ENCODE data around the gene RPS23. TPM values are rescaled to one million over a fixed set of nuclear protein-coding genes. Genes with fewer than 3 reads are reported as not detected.

The RPS23 gene
- total and polyA plus RNA-seq, 2 experiments from 2014 or later, result 2,261 to 3,526 TPM

- no peaks in the 10 kb centered on the region for H3K27me3 ChIP-seq (ENCODE audit: insufficient read depth)
- no peak overlapping the region for H3K4me3 ChIP-seq
- H3K27ac ChIP-seq (ENCODE audit: low read depth), result no peak overlapping the region
- DNase-seq (ENCODE audit: low spot score) (peak; percentile 90), ATAC-seq (peak; percentile 92)
- H3K9me3 Mint-ChIP-seq, result peaks cover 10% of the 10 kb centered on the region
- no peaks in the 10 kb centered on the region for H3K79me2 ChIP-seq (replicated peaks; ENCODE audit: insufficient read depth)
- no peak overlapping the region for H3K4me3 Mint-ChIP-seq
- H3K36me3 Mint-ChIP-seq (ENCODE audit: low read depth), result peaks cover 13% of the 10 kb centered on the region
- H3K36me3 ChIP-seq (ENCODE audit: insufficient read depth), result no peaks in the 10 kb centered on the region; the same call in 1 of the 2 replicates
- H3K4me2 ChIP-seq, result no peak overlapping the region
- peaks cover 13% of the 10 kb centered on the region for H3K4me1 ChIP-seq (ENCODE audit: insufficient read depth)
- no peak overlapping the region for H2AFZ ChIP-seq
- peaks cover 13% of the 10 kb centered on the region for H3K4me1 Mint-ChIP-seq
- no peaks in the 10 kb centered on the region for H3K9me2 ChIP-seq (ENCODE audit: insufficient read depth)
- peaks cover 5% of the 10 kb centered on the region for H3K27me3 Mint-ChIP-seq (ENCODE audit: insufficient read depth, low read depth, poor library complexity)
- no peaks in the 10 kb centered on the region for H3F3A ChIP-seq (replicated peaks; ENCODE audit: low read depth)
- H4K20me1 ChIP-seq (replicated peaks; ENCODE audit: insufficient read depth), result no peaks in the 10 kb centered on the region
- TF ChIP-seq ZNF331 (CRISPR knock-in tag; IDR thresholded peaks at IDR 0.05; ENCODE audit: low read depth) (no peak), EZH2phosphoT487 (IDR thresholded peaks at IDR 0.05; ENCODE audit: unreplicated experiment) (no peak), STAT1 (IDR thresholded peaks at IDR 0.05; ENCODE audit: unreplicated experiment) (no peak), CREB1 (CRISPR knock-in tag; IDR thresholded peaks at IDR 0.05; ENCODE audit: low read depth) (peak; percentile 61), EZH2 (IDR thresholded peaks at IDR 0.05; ENCODE audit: low read depth, unreplicated experiment) (no peak)
- TF ChIP-seq, protein P1, sequence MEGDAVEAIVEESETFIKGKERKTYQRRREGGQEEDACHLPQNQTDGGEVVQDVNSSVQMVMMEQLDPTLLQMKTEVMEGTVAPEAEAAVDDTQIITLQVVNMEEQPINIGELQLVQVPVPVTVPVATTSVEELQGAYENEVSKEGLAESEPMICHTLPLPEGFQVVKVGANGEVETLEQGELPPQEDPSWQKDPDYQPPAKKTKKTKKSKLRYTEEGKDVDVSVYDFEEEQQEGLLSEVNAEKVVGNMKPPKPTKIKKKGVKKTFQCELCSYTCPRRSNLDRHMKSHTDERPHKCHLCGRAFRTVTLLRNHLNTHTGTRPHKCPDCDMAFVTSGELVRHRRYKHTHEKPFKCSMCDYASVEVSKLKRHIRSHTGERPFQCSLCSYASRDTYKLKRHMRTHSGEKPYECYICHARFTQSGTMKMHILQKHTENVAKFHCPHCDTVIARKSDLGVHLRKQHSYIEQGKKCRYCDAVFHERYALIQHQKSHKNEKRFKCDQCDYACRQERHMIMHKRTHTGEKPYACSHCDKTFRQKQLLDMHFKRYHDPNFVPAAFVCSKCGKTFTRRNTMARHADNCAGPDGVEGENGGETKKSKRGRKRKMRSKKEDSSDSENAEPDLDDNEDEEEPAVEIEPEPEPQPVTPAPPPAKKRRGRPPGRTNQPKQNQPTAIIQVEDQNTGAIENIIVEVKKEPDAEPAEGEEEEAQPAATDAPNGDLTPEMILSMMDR (conservative IDR thresholded peaks at IDR 0.05; ENCODE audit: low read depth in 2 of 2), result peak; percentile 96 to 98
- no peak overlapping the region for H3K27ac Mint-ChIP-seq
Measured at GRCh38 chr5:82312373-82312856, 34.3 kb upstream of the RPS23 start.

GRCh38 chr5:82309091-82309531 is 31.0 kb upstream of the RPS23 start:
- Mint-ChIP-seq H3K9me3 (peaks cover 10% of the 10 kb centered on the region), H3K4me1 (peaks cover 20% of the 10 kb centered on the region), H3K27ac (no peak overlapping the region), H3K36me3 (ENCODE audit: low read depth) (peaks cover 15% of the 10 kb centered on the region), H3K27me3 (ENCODE audit: insufficient read depth, low read depth, poor library complexity) (peaks cover 3% of the 10 kb centered on the region), H3K4me3 (no peak overlapping the region)
- Histone ChIP-seq H3K4me1 (ENCODE audit: insufficient read depth) (peaks cover 13% of the 10 kb centered on the region), H3K4me2 (no peak overlapping the region), H3K27me3 (ENCODE audit: insufficient read depth) (no peaks in the 10 kb centered on the region), H3K9me2 (ENCODE audit: insufficient read depth) (no peaks in the 10 kb centered on the region), H3K4me3 (no peak overlapping the region), H2AFZ (no peak overlapping the region), H3F3A (replicated peaks; ENCODE audit: low read depth) (no peaks in the 10 kb centered on the region), H3K27ac (ENCODE audit: low read depth) (no peak overlapping the region), H3K79me2 (replicated peaks; ENCODE audit: insufficient read depth) (no peaks in the 10 kb centered on the region), H3K36me3 (ENCODE audit: insufficient read depth) (no peaks in the 10 kb centered on the region; the same call in 1 of the 2 replicates), H4K20me1 (replicated peaks; ENCODE audit: insufficient read depth) (no peaks in the 10 kb centered on the region)
- no peak for ATAC-seq
- DNase-seq (ENCODE audit: low spot score), result no peak
- TF ChIP-seq, protein P2, sequence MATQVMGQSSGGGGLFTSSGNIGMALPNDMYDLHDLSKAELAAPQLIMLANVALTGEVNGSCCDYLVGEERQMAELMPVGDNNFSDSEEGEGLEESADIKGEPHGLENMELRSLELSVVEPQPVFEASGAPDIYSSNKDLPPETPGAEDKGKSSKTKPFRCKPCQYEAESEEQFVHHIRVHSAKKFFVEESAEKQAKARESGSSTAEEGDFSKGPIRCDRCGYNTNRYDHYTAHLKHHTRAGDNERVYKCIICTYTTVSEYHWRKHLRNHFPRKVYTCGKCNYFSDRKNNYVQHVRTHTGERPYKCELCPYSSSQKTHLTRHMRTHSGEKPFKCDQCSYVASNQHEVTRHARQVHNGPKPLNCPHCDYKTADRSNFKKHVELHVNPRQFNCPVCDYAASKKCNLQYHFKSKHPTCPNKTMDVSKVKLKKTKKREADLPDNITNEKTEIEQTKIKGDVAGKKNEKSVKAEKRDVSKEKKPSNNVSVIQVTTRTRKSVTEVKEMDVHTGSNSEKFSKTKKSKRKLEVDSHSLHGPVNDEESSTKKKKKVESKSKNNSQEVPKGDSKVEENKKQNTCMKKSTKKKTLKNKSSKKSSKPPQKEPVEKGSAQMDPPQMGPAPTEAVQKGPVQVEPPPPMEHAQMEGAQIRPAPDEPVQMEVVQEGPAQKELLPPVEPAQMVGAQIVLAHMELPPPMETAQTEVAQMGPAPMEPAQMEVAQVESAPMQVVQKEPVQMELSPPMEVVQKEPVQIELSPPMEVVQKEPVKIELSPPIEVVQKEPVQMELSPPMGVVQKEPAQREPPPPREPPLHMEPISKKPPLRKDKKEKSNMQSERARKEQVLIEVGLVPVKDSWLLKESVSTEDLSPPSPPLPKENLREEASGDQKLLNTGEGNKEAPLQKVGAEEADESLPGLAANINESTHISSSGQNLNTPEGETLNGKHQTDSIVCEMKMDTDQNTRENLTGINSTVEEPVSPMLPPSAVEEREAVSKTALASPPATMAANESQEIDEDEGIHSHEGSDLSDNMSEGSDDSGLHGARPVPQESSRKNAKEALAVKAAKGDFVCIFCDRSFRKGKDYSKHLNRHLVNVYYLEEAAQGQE (IDR thresholded peaks at IDR 0.05; ENCODE audit: unreplicated experiment), result no peak
- TF ChIP-seq NANOG (IDR thresholded peaks at IDR 0.05; ENCODE audit: borderline replicate concordance) (no peak), EZH2phosphoT487 (IDR thresholded peaks at IDR 0.05; ENCODE audit: unreplicated experiment) (no peak), ZNF114 (CRISPR knock-in tag; IDR thresholded peaks at IDR 0.05) (no peak), CREB1 (CRISPR knock-in tag; IDR thresholded peaks at IDR 0.05; ENCODE audit: low read depth) (no peak), STAT1 (IDR thresholded peaks at IDR 0.05; ENCODE audit: unreplicated experiment) (no peak), JUNB (IDR thresholded peaks at IDR 0.05; ENCODE audit: unreplicated experiment) (no peak), POLR2AphosphoS5 (IDR thresholded peaks at IDR 0.05; ENCODE audit: low read depth) (no peak), ETS1 (IDR thresholded peaks at IDR 0.05) (no peak), ZNF331 (CRISPR knock-in tag; IDR thresholded peaks at IDR 0.05; ENCODE audit: low read depth) (no peak), EZH2 (IDR thresholded peaks at IDR 0.05; ENCODE audit: low read depth, unreplicated experiment) (no peak)
- TF ChIP-seq, protein P1 (conservative IDR thresholded peaks at IDR 0.05; ENCODE audit: low read depth in 2 of 2), result no peak

All from GM23338 (cell line).